ENCODE results near the gene ADIPOR2. TPM values are rescaled to one million over a fixed set of nuclear protein-coding genes. Genes with fewer than 3 reads are reported as not detected.

Gene ADIPOR2
- total RNA-seq, 1 experiment from 2014 or later, result 26.5 TPM

DNA sequence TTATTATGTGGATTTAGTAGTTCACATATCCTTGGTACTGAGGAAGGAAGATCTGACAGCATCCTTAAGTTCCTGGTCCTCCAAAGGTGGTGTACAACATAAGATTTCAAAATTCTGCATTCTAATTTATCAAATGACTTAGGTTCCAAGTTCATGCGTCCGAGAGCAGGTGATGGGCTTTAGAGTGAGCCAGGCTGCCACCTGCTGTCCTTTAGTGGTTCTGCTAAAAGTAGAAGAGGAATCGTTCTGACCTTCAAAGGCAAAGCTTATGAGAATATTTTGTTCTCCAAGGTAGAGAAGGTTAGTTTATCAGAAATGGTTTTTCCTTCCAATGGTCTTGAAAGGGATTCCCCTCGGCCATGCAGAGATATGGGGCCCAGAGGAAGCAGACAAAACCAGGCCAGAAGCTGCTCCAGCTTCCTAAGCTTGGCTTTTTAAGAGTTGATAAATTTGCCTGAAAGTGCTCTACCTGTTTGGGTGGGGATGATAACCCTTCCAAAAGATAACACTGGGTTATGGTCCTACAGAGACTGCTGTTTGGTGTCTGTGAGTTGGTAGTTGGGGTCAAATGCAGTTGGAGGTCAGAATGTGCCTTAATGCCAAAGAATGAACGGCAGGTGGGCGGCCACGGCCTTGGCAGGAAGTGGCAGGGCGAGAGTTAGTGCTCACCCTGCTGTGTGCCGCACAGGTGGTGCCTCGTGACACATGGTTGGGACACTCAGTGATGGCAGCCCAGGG, 100.4 kb downstream of the ADIPOR2 start:
- no peak overlapping the region for H3K4me2 ChIP-seq (ENCODE audit: low read length)

DNA sequence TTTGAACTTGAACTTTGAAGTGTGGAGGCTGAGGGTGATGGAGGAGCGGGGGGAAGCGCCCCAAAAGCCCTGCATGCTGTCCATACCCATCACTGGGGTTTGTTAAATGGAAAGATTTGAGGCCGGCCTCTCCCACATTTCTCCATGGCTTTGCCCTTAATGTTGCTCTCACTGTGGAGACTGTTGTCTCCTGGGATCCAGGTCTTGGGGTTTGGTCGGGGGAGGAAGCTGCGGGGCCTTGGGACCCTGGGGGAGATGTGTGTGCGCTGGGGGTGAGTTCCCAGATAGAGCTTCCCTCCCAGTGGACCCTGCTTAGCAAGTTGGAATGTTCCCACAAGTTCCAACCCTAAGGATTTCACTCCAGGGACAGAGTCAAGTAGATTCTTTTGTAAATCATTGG, 101.5 kb downstream of the ADIPOR2 start:
- no TSS peak for BruUV-seq (replicated peaks)
- TF ChIP-seq CTCF (conservative IDR thresholded peaks at IDR 0.05; ENCODE audit: low read depth, low read length), result no peak
- TF ChIP-seq EZH2phosphoT487 (IDR thresholded peaks at IDR 0.05; ENCODE audit: borderline replicate concordance, low read length), result no peak
- no peak for TF ChIP-seq EZH2 (IDR thresholded peaks at IDR 0.05; ENCODE audit: low read length, unreplicated experiment)
- intact Hi-C loops (cut with micrococcal nuclease), result loop anchor here (5.0 kb wide), 1 partner anchor 160 kb away; no protein-coding TSS in a partner anchor

More for the DNA sequence above, 100.4 kb downstream of the ADIPOR2 start:
- Histone ChIP-seq H3K36me3 (ENCODE audit: low read depth, low read length) (no peaks in the 10 kb centered on the region), H3K9me2 (replicated peaks; ENCODE audit: low read length) (no peaks in the 10 kb centered on the region), H2AFZ (ENCODE audit: low read length) (no peak overlapping the region), H3F3A (ENCODE audit: low read length, unreplicated experiment) (no peaks in the 10 kb centered on the region), H3K27ac (ENCODE audit: low read length) (no peak overlapping the region), H3K4me3 (ENCODE audit: low read length) (no peak overlapping the region), H3K79me2 (ENCODE audit: low read length) (no peaks in the 10 kb centered on the region), H3K4me1 (ENCODE audit: insufficient read depth, low read length) (peaks cover under 1% of the 10 kb centered on the region; the same call in 1 of the 2 replicates), H3K27me3 (ENCODE audit: low read length) (no peaks in the 10 kb centered on the region), H3K9ac (ENCODE audit: low read length) (no peak overlapping the region), H3K9me3 (ENCODE audit: low read length) (no peaks in the 10 kb centered on the region), H4K20me1 (ENCODE audit: low read length) (no peaks in the 10 kb centered on the region)
- ATAC-seq (peak; percentile 44), DNase-seq (peak; percentile 72)
- no TSS peak for BruUV-seq (replicated peaks)
- CTCF ChIA-PET, result interaction anchor here (0.7 to 2.4 kb wide), 5 partner anchors 100 to 158 kb away, joined by 3 to 32 read pairs (median 4); no protein-coding TSS in a partner anchor
- POLR2A ChIA-PET (ENCODE audit: unreplicated experiment), result no interaction called here
- intact Hi-C loops (cut with micrococcal nuclease), result loop anchor here (1.0 to 5.0 kb wide), 2 partner anchors 139 to 159 kb away; no protein-coding TSS in a partner anchor
- TF ChIP-seq EZH2 (IDR thresholded peaks at IDR 0.05; ENCODE audit: low read length, unreplicated experiment), result no peak
- peak; percentile 88 for TF ChIP-seq CTCF (conservative IDR thresholded peaks at IDR 0.05; ENCODE audit: low read depth, low read length)

More for the DNA sequence above, 101.5 kb downstream of the ADIPOR2 start:
- no peak overlapping the region for H3K4me2 ChIP-seq (ENCODE audit: low read length)
- CTCF ChIA-PET, result interaction anchor here (2.4 kb wide), 1 partner anchor 139 kb away, joined by 32 read pairs; no protein-coding TSS in a partner anchor
- no peaks in the 10 kb centered on the region for H3F3A ChIP-seq (ENCODE audit: low read length, unreplicated experiment)
- no peaks in the 10 kb centered on the region for H4K20me1 ChIP-seq (ENCODE audit: low read length)
- H3K9me2 ChIP-seq (replicated peaks; ENCODE audit: low read length), result no peaks in the 10 kb centered on the region
- DNase-seq (no peak), ATAC-seq (no peak)
- H3K79me2 ChIP-seq (ENCODE audit: low read length), result no peaks in the 10 kb centered on the region
- peaks cover 5% of the 10 kb centered on the region; the same call in 1 of the 2 replicates for H3K4me1 ChIP-seq (ENCODE audit: insufficient read depth, low read length)
- no peaks in the 10 kb centered on the region for H3K36me3 ChIP-seq (ENCODE audit: low read depth, low read length)
- no peak overlapping the region for H2AFZ ChIP-seq (ENCODE audit: low read length)
- no peak overlapping the region for H3K27ac ChIP-seq (ENCODE audit: low read length)
- H3K4me3 ChIP-seq (ENCODE audit: low read length), result no peak overlapping the region
- H3K9ac ChIP-seq (ENCODE audit: low read length), result no peak overlapping the region
- no peaks in the 10 kb centered on the region for H3K27me3 ChIP-seq (ENCODE audit: low read length)
- H3K9me3 ChIP-seq (ENCODE audit: low read length), result no peaks in the 10 kb centered on the region
- POLR2A ChIA-PET (ENCODE audit: unreplicated experiment), result no interaction called here

Data from PC-3 (cell line).